Measurements from ENCODE around the gene ZNF618. TPM values are rescaled to one million over a fixed set of nuclear protein-coding genes. Genes with fewer than 3 reads are reported as not detected.

The ZNF618 gene
- total and polyA plus RNA-seq, 2 experiments from 2014 or later, result 20.0 to 26.0 TPM

DNA sequence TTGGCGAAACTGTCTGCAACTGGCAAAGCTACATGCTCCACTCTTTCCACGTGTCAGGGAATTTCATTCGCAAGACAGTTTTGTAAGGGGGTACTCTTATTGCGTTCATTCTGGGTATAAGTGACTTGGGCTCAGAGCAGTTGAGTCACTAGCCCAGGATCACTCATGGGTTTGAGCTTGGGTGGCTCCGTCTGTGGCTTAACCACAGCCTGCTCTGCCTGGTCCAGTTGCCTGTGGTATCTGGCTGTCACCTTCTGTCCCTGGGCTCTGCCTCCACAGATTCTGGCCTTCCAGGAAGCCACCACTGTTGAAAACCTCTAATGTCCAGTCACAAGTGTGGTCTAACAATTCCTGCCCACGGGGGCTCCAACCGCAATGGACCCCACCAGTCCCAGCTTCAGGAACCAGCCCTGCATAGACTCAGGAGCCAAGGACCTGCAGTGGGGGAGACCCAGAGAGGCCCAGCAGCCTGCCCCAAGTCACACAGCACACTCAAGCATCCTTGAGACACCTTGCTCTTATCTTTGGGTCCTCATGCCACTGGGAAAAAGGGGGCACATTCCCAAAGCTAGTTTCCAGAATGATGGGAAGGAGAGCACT, 212.6 kb downstream of the ZNF618 start:
- Histone ChIP-seq H3K27me3 (no peaks in the 10 kb centered on the region), H3K36me3 (no peaks in the 10 kb centered on the region), H3K4me3 (no peak overlapping the region), H3K9me3 (ENCODE audit: low read depth) (no peaks in the 10 kb centered on the region), H3K4me1 (ENCODE audit: low read depth) (no peaks in the 10 kb centered on the region), H3K27ac (no peak overlapping the region)
- TF ChIP-seq, protein P1, sequence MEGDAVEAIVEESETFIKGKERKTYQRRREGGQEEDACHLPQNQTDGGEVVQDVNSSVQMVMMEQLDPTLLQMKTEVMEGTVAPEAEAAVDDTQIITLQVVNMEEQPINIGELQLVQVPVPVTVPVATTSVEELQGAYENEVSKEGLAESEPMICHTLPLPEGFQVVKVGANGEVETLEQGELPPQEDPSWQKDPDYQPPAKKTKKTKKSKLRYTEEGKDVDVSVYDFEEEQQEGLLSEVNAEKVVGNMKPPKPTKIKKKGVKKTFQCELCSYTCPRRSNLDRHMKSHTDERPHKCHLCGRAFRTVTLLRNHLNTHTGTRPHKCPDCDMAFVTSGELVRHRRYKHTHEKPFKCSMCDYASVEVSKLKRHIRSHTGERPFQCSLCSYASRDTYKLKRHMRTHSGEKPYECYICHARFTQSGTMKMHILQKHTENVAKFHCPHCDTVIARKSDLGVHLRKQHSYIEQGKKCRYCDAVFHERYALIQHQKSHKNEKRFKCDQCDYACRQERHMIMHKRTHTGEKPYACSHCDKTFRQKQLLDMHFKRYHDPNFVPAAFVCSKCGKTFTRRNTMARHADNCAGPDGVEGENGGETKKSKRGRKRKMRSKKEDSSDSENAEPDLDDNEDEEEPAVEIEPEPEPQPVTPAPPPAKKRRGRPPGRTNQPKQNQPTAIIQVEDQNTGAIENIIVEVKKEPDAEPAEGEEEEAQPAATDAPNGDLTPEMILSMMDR (IDR thresholded peaks at IDR 0.05; ENCODE audit: low read depth, low read length), result no peak
- DNase-seq (ENCODE audit: low read depth in 1 of 2, low spot score in 1 of 2), result no peak

DNA sequence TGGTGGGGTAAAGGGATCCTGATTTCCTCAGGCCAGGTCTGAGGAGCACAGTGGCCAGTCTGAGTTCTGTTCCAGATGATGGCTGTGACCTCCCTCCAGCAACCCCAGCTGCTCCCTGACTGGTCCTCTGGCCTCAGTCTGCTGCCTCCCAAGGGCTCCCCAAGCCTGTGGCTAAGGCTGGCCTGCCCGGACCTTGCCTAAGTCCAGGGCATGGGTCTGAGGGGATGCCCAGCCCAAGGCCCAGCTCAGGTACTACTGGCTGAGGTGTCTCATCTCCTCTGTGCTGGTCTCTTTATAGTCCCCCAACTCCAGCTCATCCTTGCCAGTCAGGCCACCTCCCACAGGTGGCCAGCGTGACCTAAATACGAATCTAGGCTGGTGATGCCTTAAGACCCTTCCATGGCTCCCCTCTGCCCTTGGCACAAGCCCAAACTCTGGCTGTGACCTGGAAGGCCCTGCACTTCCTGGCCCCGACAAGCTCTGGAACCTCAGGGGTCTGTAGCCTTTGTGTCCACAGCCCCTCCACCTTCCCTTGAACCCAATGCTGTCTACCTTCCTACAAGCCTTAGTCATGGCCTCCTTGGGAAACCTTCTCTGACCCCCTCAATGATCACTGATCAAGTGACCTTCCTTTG, 213.2 kb downstream of the ZNF618 start:
- no peaks in the 10 kb centered on the region for H3K4me1 ChIP-seq (ENCODE audit: low read depth)
- H3K27ac ChIP-seq, result no peak overlapping the region
- DNase-seq (ENCODE audit: low read depth in 1 of 2, low spot score in 1 of 2), result no peak
- H3K27me3 ChIP-seq, result no peaks in the 10 kb centered on the region
- no peak overlapping the region for H3K4me3 ChIP-seq
- no peaks in the 10 kb centered on the region for H3K36me3 ChIP-seq
- TF ChIP-seq, protein P1 (IDR thresholded peaks at IDR 0.05; ENCODE audit: low read depth, low read length), result no peak
- no peaks in the 10 kb centered on the region for H3K9me3 ChIP-seq (ENCODE audit: low read depth)

DNA sequence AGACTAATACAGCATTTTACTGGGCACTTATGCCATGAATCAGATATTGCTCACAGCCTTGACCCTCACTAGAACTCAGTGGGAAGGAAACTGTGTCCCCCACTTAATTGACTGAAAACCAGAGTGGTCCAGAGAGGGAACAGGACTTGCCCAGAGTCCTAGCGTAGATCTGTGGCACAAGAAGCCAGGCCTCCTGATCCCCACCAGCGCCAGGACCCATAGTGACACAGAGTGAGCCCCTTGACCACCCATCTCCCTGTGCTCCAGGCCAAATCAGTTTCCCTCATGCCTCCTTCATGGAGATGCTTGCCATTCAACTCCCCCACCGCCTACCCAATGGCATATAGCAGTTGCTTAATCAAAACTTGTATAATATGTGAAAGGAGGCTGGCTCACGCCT, 214.7 kb downstream of the ZNF618 start:
- TF ChIP-seq, protein P1 (IDR thresholded peaks at IDR 0.05; ENCODE audit: low read depth, low read length), result no peak
- no peak overlapping the region for H3K27ac ChIP-seq
- H3K36me3 ChIP-seq, result no peaks in the 10 kb centered on the region

DNA sequence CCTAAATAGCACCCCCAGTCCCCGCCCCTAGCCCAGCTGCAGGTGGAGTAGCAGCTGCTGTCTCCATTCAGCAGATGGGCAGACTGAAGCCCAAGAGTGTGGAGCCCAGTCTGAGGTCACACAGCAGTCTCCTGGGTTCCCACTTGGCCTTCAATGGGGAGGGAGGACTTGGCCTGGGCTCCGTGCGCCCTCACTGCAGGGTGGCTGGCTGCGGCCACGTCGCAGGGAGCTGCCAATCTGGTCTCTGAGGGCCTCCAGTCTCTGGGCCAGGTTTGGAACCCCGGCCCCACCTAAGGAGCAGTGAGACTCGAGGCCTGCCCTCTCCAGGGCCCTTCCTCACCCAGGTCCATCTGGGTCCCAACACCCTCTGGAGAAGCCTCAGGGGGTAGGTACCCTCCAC, 215.6 kb downstream of the ZNF618 start:
- H3K36me3 ChIP-seq, result no peaks in the 10 kb centered on the region
- H3K9me3 ChIP-seq (ENCODE audit: low read depth), result no peaks in the 10 kb centered on the region
- H3K27ac ChIP-seq, result no peak overlapping the region
- no peaks in the 10 kb centered on the region for H3K4me1 ChIP-seq (ENCODE audit: low read depth)
- H3K4me3 ChIP-seq, result no peak overlapping the region
- H3K27me3 ChIP-seq, result no peaks in the 10 kb centered on the region
- no peak for DNase-seq (ENCODE audit: low read depth in 1 of 2, low spot score in 1 of 2)
- TF ChIP-seq, protein P1 (IDR thresholded peaks at IDR 0.05; ENCODE audit: low read depth, low read length), result no peak

More for the DNA sequence above, 214.7 kb downstream of the ZNF618 start:
- H3K4me1 ChIP-seq (ENCODE audit: low read depth), result no peaks in the 10 kb centered on the region
- H3K9me3 ChIP-seq (ENCODE audit: low read depth), result no peaks in the 10 kb centered on the region
- H3K4me3 ChIP-seq, result no peak overlapping the region
- H3K27me3 ChIP-seq, result no peaks in the 10 kb centered on the region
- no peak for DNase-seq (ENCODE audit: low read depth in 1 of 2, low spot score in 1 of 2)

- H3K27me3 ChIP-seq, result peaks cover 5% of the 10 kb centered on the region
- H3K4me1 ChIP-seq (ENCODE audit: low read depth), result no peaks in the 10 kb centered on the region
- H3K36me3 ChIP-seq, result no peaks in the 10 kb centered on the region
- no peak overlapping the region for H3K27ac ChIP-seq
- no peaks in the 10 kb centered on the region for H3K9me3 ChIP-seq (ENCODE audit: low read depth)
- DNase-seq (ENCODE audit: low read depth in 1 of 2, low spot score in 1 of 2), result no peak
- TF ChIP-seq, protein P1 (IDR thresholded peaks at IDR 0.05; ENCODE audit: low read depth, low read length), result no peak
- no peak overlapping the region for H3K4me3 ChIP-seq
Observed at GRCh38 chr9:114092336-114092735, 216.2 kb downstream of the ZNF618 start.

Measured in cardiac muscle cell (in vitro differentiated cells and primary cell).